GM19099 (cell line): ENCODE data around the gene C15orf62.

ENCODE experiments used
- POLR2A ChIP-seq: IDR thresholded peaks from 3 replicates; pipeline ENCODE4 v1.6.1; 2011; ENCODE audit warnings: low read depth; ENCODE audit not compliant: insufficient read length; ENCODE audit errors: extremely low read depth

The C15orf62 gene

GRCh38 chr15:40812721-40813425 lies 43.1 kb downstream of the C15orf62 start:
- TF ChIP-seq POLR2A, result no peak

GRCh38 chr15:40815042-40815698 lies 45.4 kb downstream of the C15orf62 start:
- TF ChIP-seq POLR2A, result no peak

GRCh38 chr15:40819048-40819447 lies 49.3 kb downstream of the C15orf62 start:
- TF ChIP-seq POLR2A, result no peak

GRCh38 chr15:40821195-40821594 lies 51.4 kb downstream of the C15orf62 start:
- no peak for TF ChIP-seq POLR2A
